A673 (cell line): ENCODE results near the gene SAP30BP. TPM values are rescaled to one million over a fixed set of nuclear protein-coding genes. Genes with fewer than 3 reads are reported as not detected.

Experiments used
- BruUV-seq: library from RNA; stranded (reverse); fragments of 400-500 nt; replicated peaks from 2 replicates; lab custom pipeline; 2021; lab: Mats Ljungman, UMichigan
- CTCF ChIA-PET: fragments of 300-600 bp; sonication (Branson Sonifier 250); formaldehyde crosslinking; loops from one replicate; lab custom pipeline; 2022; ENCODE audit warnings: antibody characterized with exemption; lab: Charles Lee
- POLR2A ChIA-PET: fragments of 300-600 bp; sonication (Branson Sonifier 250); formaldehyde crosslinking; loops from one replicate; lab custom pipeline; 2022; ENCODE audit warnings: antibody characterized with exemption; ENCODE audit not compliant: low non-redundant PET; lab: Charles Lee
- DNase-seq: peaks from one replicate; pipeline ENCODE4 v3.0.0-alpha.2; 2015; ENCODE audit warnings: low spot score
- H3K27ac ChIP-seq: fragments of 200-600 bp; sonication (generic); 2 replicates; pipeline ENCODE4 v1.5.1; 2016; ENCODE audit warnings: mixed run types, low read depth, mild to moderate bottlenecking, mixed read lengths, antibody characterized with exemption, low read length; ENCODE audit not compliant: poor library complexity, severe bottlenecking
- H3K27me3 ChIP-seq: fragments of 200-600 bp; sonication (generic); replicated peaks from 2 replicates; pipeline ENCODE4 v1.6.1; 2017; ENCODE audit warnings: mixed run types, low read depth, mild to moderate bottlenecking, mixed read lengths, antibody characterized with exemption, low read length; ENCODE audit not compliant: insufficient read depth, poor library complexity
- H3K36me3 ChIP-seq: fragments of 200-600 bp; sonication (generic); 2 replicates; pipeline ENCODE4 v1.6.1; 2016; ENCODE audit warnings: mixed run types, mild to moderate bottlenecking, mixed read lengths, antibody characterized with exemption, low read length; ENCODE audit not compliant: insufficient read depth, poor library complexity, severe bottlenecking
- H3K4me1 ChIP-seq: fragments of 200-600 bp; sonication (generic); 2 replicates; pipeline ENCODE4 v1.6.1; 2017; ENCODE audit warnings: mixed run types, mild to moderate bottlenecking, mixed read lengths, antibody characterized with exemption, low read length; ENCODE audit not compliant: insufficient read depth, poor library complexity, severe bottlenecking
- H3K4me3 ChIP-seq: fragments of 200-600 bp; sonication (generic); 2 replicates; pipeline ENCODE4 v1.5.1; 2016; ENCODE audit warnings: low read depth, mixed run types, mild to moderate bottlenecking, mixed read lengths, low read length; ENCODE audit not compliant: poor library complexity, severe bottlenecking
- H3K9me3 ChIP-seq: fragments of 200-600 bp; sonication (generic); 2 replicates; pipeline ENCODE4 v1.6.1; 2016; ENCODE audit warnings: mixed run types, low read depth, mild to moderate bottlenecking, mixed read lengths, antibody characterized with exemption, low read length; ENCODE audit not compliant: poor library complexity, severe bottlenecking
- EZH2 ChIP-seq: fragments of 200-600 bp; sonication (generic); IDR thresholded peaks from 2 replicates; pipeline ENCODE4 v1.6.1; 2017; ENCODE audit warnings: borderline replicate concordance, low read depth, mild to moderate bottlenecking, mixed read lengths, antibody characterized with exemption, low read length; ENCODE audit not compliant: poor library complexity, severe bottlenecking
- intact Hi-C: fragments of 100-400 bp; cut with micrococcal nuclease; formaldehyde crosslinking; loops from one replicate; pipeline ENCODE4 v1.10.0; 2022; ENCODE audit not compliant: unreplicated experiment
- total RNA-seq: library from RNA; stranded (reverse); gene quantifications from 2 replicates; pipeline ENCODE4 v1.2.3, GENCODE V29; 2021
- TF ChIP-seq, protein P1 (sequence below): fragments of 300-800, 200-600 bp; sonication (generic); conservative IDR thresholded peaks from 2 replicates; pipeline ENCODE4 v1.5.1; 2017; ENCODE audit warnings: low read depth, mild to moderate bottlenecking, antibody characterized with exemption, low read length, moderate library complexity, mixed read lengths

Gene SAP30BP
- total RNA-seq, 1 experiment from 2014 or later: 98.1 TPM

DNA sequence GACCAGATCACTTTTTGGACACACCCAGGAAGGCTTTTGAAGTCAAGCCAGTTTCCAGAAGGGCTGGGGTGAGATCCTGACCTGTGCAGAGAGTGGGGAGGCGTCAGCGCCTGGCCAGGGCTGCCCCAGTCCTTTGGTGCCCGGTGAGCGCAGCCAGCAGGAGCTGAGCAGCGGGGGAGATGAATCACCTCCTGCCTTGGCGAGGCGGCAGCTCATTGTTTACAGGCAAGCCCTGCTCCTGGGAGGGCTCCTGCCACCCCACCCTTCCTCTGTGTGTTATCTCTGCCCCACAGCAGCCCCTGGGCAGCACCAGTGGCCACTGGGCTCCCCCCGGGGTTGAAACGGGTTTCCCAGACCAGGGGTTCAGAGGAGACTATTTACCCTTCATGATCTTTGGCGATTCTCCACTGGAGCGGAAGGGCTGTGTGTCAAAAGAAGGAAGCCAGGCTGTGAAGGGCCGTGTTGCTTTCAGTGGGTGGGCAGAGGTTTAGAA, 40.0 kb downstream of the SAP30BP start:
- ChIA-PET POLR2A (no interaction called here), CTCF (interaction anchor here (0.5 kb wide), 1 partner anchor 182 kb away, joined by 3 read pairs; the partner anchor contains the start of gene LLGL2)
- intact Hi-C loops: no loop called here
- no peaks in the 10 kb centered on the region for H3K27me3 ChIP-seq
- no peak overlapping the region for H3K27ac ChIP-seq
- TF ChIP-seq, protein P1, sequence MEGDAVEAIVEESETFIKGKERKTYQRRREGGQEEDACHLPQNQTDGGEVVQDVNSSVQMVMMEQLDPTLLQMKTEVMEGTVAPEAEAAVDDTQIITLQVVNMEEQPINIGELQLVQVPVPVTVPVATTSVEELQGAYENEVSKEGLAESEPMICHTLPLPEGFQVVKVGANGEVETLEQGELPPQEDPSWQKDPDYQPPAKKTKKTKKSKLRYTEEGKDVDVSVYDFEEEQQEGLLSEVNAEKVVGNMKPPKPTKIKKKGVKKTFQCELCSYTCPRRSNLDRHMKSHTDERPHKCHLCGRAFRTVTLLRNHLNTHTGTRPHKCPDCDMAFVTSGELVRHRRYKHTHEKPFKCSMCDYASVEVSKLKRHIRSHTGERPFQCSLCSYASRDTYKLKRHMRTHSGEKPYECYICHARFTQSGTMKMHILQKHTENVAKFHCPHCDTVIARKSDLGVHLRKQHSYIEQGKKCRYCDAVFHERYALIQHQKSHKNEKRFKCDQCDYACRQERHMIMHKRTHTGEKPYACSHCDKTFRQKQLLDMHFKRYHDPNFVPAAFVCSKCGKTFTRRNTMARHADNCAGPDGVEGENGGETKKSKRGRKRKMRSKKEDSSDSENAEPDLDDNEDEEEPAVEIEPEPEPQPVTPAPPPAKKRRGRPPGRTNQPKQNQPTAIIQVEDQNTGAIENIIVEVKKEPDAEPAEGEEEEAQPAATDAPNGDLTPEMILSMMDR: no peak
- H3K4me3 ChIP-seq: no peak overlapping the region
- H3K4me1 ChIP-seq: no peaks in the 10 kb centered on the region
- peaks cover 37% of the 10 kb centered on the region for H3K36me3 ChIP-seq
- no peak for DNase-seq
- no peaks in the 10 kb centered on the region for H3K9me3 ChIP-seq
- no TSS peak for BruUV-seq

GRCh38 chr17:75712446-75712845, 45.3 kb downstream of the SAP30BP start:
- intact Hi-C loops: no loop called here
- no peak for DNase-seq
- ChIA-PET CTCF (no interaction called here), POLR2A (no interaction called here)
- H3K27ac ChIP-seq: no peak overlapping the region
- peaks cover 2% of the 10 kb centered on the region for H3K36me3 ChIP-seq
- BruUV-seq: no TSS peak
- no peak for TF ChIP-seq EZH2
- TF ChIP-seq, protein P1: no peak
- no peaks in the 10 kb centered on the region for H3K4me1 ChIP-seq
- no peaks in the 10 kb centered on the region for H3K9me3 ChIP-seq
- no peak overlapping the region for H3K4me3 ChIP-seq
- H3K27me3 ChIP-seq: no peaks in the 10 kb centered on the region

GRCh38 chr17:75719732-75720131, 52.6 kb downstream of the SAP30BP start:
- no peak for DNase-seq
- H3K9me3 ChIP-seq: no peaks in the 10 kb centered on the region
- no TSS peak for BruUV-seq
- H3K4me1 ChIP-seq: peaks cover 4% of the 10 kb centered on the region
- no peak overlapping the region for H3K4me3 ChIP-seq
- ChIA-PET POLR2A (no interaction called here), CTCF (no interaction called here)
- H3K36me3 ChIP-seq: no peaks in the 10 kb centered on the region
- TF ChIP-seq EZH2: no peak
- TF ChIP-seq, protein P1: no peak
- no peak overlapping the region for H3K27ac ChIP-seq
- intact Hi-C loops: no loop called here
- H3K27me3 ChIP-seq: peaks cover 17% of the 10 kb centered on the region
